A673 (cell line): Measurements from ENCODE around the gene MKI67. TPM values are rescaled to one million over a fixed set of nuclear protein-coding genes. Genes with fewer than 3 reads are reported as not detected.

Experiments
- BruUV-seq: library from RNA; stranded (reverse); fragments of 400-500 nt; replicated peaks from 2 replicates; lab custom pipeline; 2021; lab: Mats Ljungman, UMichigan
- CTCF ChIA-PET: fragments of 300-600 bp; sonication (Branson Sonifier 250); formaldehyde crosslinking; loops from one replicate; lab custom pipeline; 2022; ENCODE audit warnings: antibody characterized with exemption; lab: Charles Lee
- POLR2A ChIA-PET: fragments of 300-600 bp; sonication (Branson Sonifier 250); formaldehyde crosslinking; loops from one replicate; lab custom pipeline; 2022; ENCODE audit warnings: antibody characterized with exemption; ENCODE audit not compliant: low non-redundant PET; lab: Charles Lee
- DNase-seq: peaks from one replicate; pipeline ENCODE4 v3.0.0-alpha.2; 2015; ENCODE audit warnings: low spot score
- H3K27ac ChIP-seq: fragments of 200-600 bp; sonication (generic); 2 replicates; pipeline ENCODE4 v1.5.1; 2016; ENCODE audit warnings: mixed run types, low read depth, mild to moderate bottlenecking, mixed read lengths, antibody characterized with exemption, low read length; ENCODE audit not compliant: poor library complexity, severe bottlenecking
- H3K27me3 ChIP-seq: fragments of 200-600 bp; sonication (generic); replicated peaks from 2 replicates; pipeline ENCODE4 v1.6.1; 2017; ENCODE audit warnings: mixed run types, low read depth, mild to moderate bottlenecking, mixed read lengths, antibody characterized with exemption, low read length; ENCODE audit not compliant: insufficient read depth, poor library complexity
- H3K36me3 ChIP-seq: fragments of 200-600 bp; sonication (generic); 2 replicates; pipeline ENCODE4 v1.6.1; 2016; ENCODE audit warnings: mixed run types, mild to moderate bottlenecking, mixed read lengths, antibody characterized with exemption, low read length; ENCODE audit not compliant: insufficient read depth, poor library complexity, severe bottlenecking
- H3K4me1 ChIP-seq: fragments of 200-600 bp; sonication (generic); 2 replicates; pipeline ENCODE4 v1.6.1; 2017; ENCODE audit warnings: mixed run types, mild to moderate bottlenecking, mixed read lengths, antibody characterized with exemption, low read length; ENCODE audit not compliant: insufficient read depth, poor library complexity, severe bottlenecking
- H3K4me3 ChIP-seq: fragments of 200-600 bp; sonication (generic); 2 replicates; pipeline ENCODE4 v1.5.1; 2016; ENCODE audit warnings: low read depth, mixed run types, mild to moderate bottlenecking, mixed read lengths, low read length; ENCODE audit not compliant: poor library complexity, severe bottlenecking
- H3K9me3 ChIP-seq: fragments of 200-600 bp; sonication (generic); 2 replicates; pipeline ENCODE4 v1.6.1; 2016; ENCODE audit warnings: mixed run types, low read depth, mild to moderate bottlenecking, mixed read lengths, antibody characterized with exemption, low read length; ENCODE audit not compliant: poor library complexity, severe bottlenecking
- EZH2 ChIP-seq: fragments of 200-600 bp; sonication (generic); IDR thresholded peaks from 2 replicates; pipeline ENCODE4 v1.6.1; 2017; ENCODE audit warnings: borderline replicate concordance, low read depth, mild to moderate bottlenecking, mixed read lengths, antibody characterized with exemption, low read length; ENCODE audit not compliant: poor library complexity, severe bottlenecking
- intact Hi-C: fragments of 100-400 bp; cut with micrococcal nuclease; formaldehyde crosslinking; loops from one replicate; pipeline ENCODE4 v1.10.0; 2022; ENCODE audit not compliant: unreplicated experiment
- total RNA-seq: library from RNA; stranded (reverse); gene quantifications from 2 replicates; pipeline ENCODE4 v1.2.3, GENCODE V29; 2021
- TF ChIP-seq, protein P1 (sequence below): fragments of 300-800, 200-600 bp; sonication (generic); conservative IDR thresholded peaks from 2 replicates; pipeline ENCODE4 v1.5.1; 2017; ENCODE audit warnings: low read depth, mild to moderate bottlenecking, antibody characterized with exemption, low read length, moderate library complexity, mixed read lengths

The MKI67 gene
- total RNA-seq, 1 experiment from 2014 or later: 249 TPM

DNA sequence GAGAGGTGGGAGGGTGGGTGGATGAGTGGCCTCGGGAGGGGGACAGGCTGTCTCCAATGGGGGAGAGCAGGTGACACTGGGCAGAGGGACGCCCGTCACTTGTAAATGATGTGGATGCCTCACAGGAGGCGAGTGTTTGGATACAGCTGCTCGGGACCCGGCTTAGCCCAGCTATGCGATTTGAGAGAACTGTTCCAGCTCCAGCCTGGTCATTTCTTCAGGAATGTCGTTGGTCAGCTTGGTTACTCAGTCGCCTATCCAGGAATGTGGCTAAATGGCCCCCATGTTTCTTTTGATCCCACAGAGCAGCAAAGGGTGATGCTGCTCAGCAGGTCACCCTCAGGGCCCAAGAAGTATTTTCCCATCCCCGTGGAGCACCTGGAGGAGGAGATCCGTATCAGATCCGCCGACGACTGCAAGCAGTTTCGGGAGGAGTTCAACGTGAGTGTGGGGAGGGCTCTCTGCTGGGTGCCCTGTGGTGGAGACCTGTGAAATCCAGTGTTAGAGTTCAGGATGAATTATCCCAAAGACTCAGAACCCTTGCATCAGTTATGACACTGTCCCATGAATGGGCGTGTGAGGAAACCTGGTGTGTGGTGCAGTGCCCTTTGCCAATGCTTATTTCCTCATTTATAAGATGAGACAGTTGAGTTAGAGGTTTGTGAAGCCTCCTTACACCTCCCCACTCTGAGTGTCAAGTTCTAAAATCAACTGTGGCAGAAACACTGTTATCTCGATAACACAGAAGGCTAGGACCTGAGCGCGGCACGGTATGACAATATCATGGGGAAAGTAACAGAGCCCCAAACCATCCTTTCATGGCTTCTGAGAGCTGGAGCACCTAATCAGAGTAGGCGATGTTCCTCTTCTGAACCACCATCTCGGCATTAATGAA is 76.8 kb downstream of the MKI67 start:
- no peak for TF ChIP-seq EZH2
- TF ChIP-seq, protein P1, sequence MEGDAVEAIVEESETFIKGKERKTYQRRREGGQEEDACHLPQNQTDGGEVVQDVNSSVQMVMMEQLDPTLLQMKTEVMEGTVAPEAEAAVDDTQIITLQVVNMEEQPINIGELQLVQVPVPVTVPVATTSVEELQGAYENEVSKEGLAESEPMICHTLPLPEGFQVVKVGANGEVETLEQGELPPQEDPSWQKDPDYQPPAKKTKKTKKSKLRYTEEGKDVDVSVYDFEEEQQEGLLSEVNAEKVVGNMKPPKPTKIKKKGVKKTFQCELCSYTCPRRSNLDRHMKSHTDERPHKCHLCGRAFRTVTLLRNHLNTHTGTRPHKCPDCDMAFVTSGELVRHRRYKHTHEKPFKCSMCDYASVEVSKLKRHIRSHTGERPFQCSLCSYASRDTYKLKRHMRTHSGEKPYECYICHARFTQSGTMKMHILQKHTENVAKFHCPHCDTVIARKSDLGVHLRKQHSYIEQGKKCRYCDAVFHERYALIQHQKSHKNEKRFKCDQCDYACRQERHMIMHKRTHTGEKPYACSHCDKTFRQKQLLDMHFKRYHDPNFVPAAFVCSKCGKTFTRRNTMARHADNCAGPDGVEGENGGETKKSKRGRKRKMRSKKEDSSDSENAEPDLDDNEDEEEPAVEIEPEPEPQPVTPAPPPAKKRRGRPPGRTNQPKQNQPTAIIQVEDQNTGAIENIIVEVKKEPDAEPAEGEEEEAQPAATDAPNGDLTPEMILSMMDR: no peak
- H3K4me1 ChIP-seq: no peaks in the 10 kb centered on the region
- BruUV-seq: no TSS peak
- POLR2A ChIA-PET: interaction anchor here (0.8 kb wide), 1 partner anchor 175 kb away, joined by 7 read pairs; no protein-coding TSS in a partner anchor
- H3K36me3 ChIP-seq: no peaks in the 10 kb centered on the region
- no peaks in the 10 kb centered on the region for H3K27me3 ChIP-seq
- DNase-seq: no peak
- no peak overlapping the region for H3K4me3 ChIP-seq
- intact Hi-C loops: no loop called here
- no peak overlapping the region for H3K27ac ChIP-seq
- CTCF ChIA-PET: no interaction called here
- no peaks in the 10 kb centered on the region for H3K9me3 ChIP-seq

DNA sequence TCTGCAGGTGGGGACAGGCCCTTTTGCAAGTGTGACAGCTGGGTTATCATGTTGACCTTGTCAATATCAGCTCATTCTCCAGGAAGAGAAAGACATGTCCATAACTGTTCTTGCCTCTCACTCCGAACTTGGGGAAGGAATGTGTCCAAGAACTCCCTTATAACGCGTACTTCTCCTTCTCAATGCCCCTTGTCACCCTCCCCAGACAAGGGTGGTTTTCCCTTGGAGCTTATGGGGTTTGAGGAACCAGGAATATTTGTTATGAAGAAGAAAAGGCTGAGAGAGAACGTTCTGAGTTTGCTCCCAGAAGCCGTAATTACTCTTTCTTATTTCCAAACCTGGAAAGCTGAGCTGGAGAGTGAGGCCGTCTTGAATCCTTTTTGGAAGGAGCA is 77.4 kb downstream of the MKI67 start:
- BruUV-seq: no TSS peak
- Histone ChIP-seq H3K9me3 (no peaks in the 10 kb centered on the region), H3K4me1 (no peaks in the 10 kb centered on the region), H3K27me3 (no peaks in the 10 kb centered on the region), H3K27ac (no peak overlapping the region), H3K4me3 (no peak overlapping the region), H3K36me3 (no peaks in the 10 kb centered on the region)
- no peak for DNase-seq
- no peak for TF ChIP-seq EZH2
- TF ChIP-seq, protein P1: no peak
- POLR2A ChIA-PET: no interaction called here
- CTCF ChIA-PET: no interaction called here
- intact Hi-C loops: no loop called here

DNA sequence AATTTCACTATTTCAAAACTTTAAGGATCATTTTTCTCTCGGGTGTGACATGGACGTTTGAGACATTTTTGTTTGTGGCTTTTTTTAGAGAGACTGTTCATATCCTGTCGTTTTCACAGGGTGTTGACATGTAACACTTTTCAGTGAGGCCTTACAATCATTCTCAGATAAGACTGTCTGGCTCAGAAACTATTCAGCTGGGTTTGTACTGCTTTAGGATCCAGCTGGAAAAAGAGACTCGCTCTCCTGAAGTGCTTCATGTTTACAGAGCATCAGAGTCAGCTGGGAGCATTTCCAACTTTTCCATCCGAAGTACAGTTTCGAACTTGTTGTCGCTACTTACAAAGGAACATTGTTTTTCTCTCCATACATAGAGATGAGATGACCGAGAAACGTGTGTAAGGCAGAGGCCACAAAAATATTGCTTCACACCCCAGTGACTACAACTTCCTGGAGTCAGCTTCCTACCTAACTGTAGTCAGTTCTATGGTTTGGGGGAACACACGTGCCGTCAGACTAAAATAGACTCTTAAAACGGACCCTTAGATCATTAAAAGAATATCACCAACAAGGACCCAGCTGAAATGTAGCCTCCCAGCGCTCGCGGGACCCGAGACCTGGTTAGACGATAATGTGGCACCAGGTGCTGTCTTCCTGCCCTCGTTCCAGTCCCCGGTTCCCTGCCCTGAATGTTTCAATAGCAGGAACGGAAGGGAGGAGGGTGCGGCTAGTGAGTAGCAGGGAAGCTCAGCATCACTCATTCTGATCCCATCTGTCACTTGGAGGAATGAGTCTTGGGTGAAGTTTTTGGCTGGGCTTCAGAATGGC is 78.0 kb downstream of the MKI67 start:
- no peak overlapping the region for H3K4me3 ChIP-seq
- CTCF ChIA-PET: no interaction called here
- DNase-seq: no peak
- POLR2A ChIA-PET: no interaction called here
- H3K27me3 ChIP-seq: no peaks in the 10 kb centered on the region
- no peaks in the 10 kb centered on the region for H3K36me3 ChIP-seq
- H3K4me1 ChIP-seq: no peaks in the 10 kb centered on the region
- TF ChIP-seq, protein P1: no peak
- TF ChIP-seq EZH2: no peak
- intact Hi-C loops: no loop called here
- no peaks in the 10 kb centered on the region for H3K9me3 ChIP-seq
- H3K27ac ChIP-seq: no peak overlapping the region
- BruUV-seq: no TSS peak
